HG03378 (cell line): ENCODE data around the gene BIRC6.
"Not testable (repeated sequence)": the region's sequence is repeated elsewhere in the genome, so short reads cannot be mapped to it uniquely, and the experiment has no call there.

Experiments used
- ATAC-seq: cut with Tn5 transposase; IDR thresholded peaks from one replicate; pipeline ENCODE4 v1.9.1; 2021; ENCODE audit warnings: mild to moderate bottlenecking, moderate library complexity; ENCODE audit not compliant: unreplicated experiment

BIRC6 gene, protein sequence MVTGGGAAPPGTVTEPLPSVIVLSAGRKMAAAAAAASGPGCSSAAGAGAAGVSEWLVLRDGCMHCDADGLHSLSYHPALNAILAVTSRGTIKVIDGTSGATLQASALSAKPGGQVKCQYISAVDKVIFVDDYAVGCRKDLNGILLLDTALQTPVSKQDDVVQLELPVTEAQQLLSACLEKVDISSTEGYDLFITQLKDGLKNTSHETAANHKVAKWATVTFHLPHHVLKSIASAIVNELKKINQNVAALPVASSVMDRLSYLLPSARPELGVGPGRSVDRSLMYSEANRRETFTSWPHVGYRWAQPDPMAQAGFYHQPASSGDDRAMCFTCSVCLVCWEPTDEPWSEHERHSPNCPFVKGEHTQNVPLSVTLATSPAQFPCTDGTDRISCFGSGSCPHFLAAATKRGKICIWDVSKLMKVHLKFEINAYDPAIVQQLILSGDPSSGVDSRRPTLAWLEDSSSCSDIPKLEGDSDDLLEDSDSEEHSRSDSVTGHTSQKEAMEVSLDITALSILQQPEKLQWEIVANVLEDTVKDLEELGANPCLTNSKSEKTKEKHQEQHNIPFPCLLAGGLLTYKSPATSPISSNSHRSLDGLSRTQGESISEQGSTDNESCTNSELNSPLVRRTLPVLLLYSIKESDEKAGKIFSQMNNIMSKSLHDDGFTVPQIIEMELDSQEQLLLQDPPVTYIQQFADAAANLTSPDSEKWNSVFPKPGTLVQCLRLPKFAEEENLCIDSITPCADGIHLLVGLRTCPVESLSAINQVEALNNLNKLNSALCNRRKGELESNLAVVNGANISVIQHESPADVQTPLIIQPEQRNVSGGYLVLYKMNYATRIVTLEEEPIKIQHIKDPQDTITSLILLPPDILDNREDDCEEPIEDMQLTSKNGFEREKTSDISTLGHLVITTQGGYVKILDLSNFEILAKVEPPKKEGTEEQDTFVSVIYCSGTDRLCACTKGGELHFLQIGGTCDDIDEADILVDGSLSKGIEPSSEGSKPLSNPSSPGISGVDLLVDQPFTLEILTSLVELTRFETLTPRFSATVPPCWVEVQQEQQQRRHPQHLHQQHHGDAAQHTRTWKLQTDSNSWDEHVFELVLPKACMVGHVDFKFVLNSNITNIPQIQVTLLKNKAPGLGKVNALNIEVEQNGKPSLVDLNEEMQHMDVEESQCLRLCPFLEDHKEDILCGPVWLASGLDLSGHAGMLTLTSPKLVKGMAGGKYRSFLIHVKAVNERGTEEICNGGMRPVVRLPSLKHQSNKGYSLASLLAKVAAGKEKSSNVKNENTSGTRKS (N-terminal part only)

DNA sequence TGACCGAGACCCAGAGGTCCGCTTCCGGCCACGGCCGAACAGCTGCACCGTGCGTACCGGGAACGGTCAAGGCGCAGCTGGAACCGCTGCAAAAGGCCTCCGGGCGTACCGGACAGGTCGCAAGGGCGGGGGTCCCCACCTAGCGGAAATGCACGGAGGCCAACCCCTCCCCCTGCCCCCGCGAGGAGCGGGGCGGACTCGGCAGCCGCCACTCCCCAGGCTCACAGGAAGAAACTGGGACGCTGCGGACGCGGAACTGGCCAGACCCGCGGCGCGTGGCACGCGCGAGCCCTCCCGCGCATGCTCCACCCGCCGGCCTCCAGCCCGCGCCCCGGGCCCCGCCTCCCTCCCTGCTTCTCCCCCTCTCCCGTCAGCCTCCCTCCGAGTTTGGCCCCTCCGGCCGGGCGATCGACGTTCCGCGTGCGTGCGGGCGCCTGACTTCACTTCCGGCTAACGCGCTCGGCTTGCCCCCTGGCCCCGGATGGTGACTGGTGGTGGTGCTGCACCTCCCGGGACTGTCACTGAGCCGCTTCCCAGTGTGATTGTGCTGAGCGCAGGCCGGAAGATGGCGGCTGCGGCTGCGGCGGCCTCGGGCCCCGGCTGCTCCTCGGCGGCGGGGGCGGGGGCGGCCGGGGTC is at the start of gene BIRC6:
BIRC6 (plus strand) TSS at position 343 of the 637 bp plus-strand sequence; CDS start at position 482, 139 bp downstream.
- peak; percentile 66 for ATAC-seq

DNA sequence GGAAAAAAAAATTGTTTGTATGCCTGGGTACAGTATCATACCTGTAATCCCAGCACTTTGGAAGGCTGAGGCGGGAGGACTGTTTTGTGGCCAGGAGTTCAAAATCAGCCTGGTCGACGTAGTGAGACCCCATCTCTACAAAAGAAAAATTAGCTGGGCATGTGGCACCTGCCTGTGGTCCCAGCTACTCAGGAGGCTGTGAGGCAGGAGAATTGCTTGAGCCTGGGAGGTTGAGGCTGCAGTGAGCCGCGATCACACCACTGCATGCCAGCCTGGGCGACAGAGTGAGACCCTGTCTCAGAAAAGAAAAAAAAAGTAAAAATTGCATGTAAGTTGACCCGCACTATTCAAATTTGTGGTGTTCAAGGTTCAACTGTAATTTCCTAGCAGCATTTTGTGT is 46.2 kb upstream of the BIRC6 start:
- no peak for ATAC-seq

- ATAC-seq: no peak
Measured at GRCh38 chr2:32314886-32315285, 41.9 kb upstream of the BIRC6 start.

DNA sequence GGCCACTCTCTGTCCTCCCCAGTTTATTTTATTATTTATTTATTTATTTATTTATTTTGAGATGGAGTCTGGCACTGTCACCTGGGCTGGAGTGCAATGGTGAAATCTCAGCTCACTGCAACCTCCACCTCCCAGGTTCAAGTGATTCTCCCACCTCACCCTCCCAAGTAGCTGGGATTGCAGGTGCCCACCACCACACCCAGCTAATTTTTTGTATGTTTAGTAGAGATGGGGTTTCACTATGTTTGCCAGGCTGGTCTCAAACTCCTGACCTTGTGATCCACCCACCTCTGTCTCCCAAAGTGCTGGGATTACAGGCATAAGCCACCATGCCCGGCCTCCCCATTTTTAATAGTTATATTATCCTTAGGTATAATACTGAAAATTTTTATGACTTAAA is 28.1 kb upstream of the BIRC6 start:
- ATAC-seq: not testable (repeated sequence)

DNA sequence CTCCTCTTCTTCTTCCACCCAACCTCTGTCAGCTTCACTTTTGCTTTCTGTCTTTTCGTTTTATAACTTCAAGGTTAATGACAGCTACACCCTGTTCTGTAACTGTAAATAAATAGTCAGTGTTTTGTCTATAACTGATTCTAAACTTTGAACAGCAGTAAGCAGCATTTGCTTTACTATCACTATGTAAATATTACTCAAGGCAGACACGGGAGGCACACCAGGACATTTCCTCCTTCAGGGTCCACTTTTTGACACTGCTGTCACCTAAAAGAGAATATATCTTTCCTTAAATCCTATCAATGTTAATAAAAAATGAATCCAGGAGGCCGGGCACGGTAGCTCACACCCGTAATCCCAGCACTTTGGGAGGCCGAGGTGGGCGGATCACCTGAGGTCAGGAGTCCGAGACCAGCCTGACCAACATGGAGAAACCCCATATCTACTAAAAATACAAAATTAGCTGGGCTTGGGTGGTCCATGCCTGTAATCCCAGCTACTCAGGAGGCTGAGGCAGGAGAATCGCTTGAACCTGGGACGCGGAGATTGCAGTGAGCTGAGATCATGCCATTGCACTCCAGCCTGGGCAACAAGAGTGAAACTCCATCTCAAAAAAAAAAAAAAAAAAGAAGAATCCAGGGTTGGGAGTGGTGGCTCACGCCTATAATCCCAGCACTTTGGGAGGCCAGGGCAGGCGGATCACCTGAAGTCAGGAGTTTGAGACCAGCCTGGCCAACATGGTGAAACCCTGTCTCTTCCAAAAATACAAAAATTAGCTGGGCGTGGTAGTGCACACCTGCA is 27.4 kb upstream of the BIRC6 start:
- not testable (repeated sequence) for ATAC-seq

- ATAC-seq: no peak
Measured at GRCh38 chr2:32330136-32330535, 26.7 kb upstream of the BIRC6 start.

GRCh38 chr2:32342801-32343200 is 14.0 kb upstream of the BIRC6 start:
- ATAC-seq: no peak

DNA sequence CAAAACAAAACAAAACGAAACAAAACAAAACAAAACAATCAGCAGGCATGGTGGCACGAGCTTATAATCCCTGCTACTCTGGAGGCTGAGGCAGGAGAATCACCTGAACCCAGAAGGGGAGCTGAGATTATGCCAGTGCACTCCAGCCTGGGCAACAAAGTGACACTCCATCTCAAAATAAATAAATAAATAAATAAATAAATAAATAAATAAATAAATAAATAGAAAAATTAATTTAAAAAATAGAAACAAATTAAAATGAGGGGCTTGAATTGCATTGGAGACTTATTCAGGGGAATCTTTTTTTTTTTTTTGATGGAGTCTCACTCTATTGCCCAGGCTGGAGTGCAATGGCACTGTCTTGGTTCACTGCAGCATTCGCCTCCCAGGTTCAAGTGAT is 6.0 kb upstream of the BIRC6 start:
- not testable (repeated sequence) for ATAC-seq

- ATAC-seq: no peak
Measured at GRCh38 chr2:32355976-32356680, 695 bp upstream of the BIRC6 start.

- peak; percentile 2 for ATAC-seq
Measured at GRCh38 chr2:32357318-32358110, 691 bp downstream of the BIRC6 start.

DNA sequence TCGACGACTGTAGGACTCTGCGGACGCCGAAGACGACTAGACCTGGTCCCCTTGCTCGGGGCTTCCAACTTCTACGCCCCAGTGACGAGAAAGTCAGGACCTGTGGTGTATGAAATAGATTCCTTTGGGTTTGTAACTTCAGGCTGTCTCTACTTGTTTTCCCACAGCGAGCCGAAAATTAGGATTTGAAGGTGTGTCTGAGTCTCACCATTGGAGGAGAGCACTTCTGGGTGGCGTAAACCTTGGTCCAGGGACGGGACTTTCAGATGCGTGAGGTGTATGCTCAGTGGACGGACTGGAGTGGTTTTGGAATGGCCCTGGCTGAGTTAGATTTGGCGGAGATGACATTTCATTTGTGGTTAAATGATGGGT is 1.3 kb downstream of the BIRC6 start:
- no peak for ATAC-seq

DNA sequence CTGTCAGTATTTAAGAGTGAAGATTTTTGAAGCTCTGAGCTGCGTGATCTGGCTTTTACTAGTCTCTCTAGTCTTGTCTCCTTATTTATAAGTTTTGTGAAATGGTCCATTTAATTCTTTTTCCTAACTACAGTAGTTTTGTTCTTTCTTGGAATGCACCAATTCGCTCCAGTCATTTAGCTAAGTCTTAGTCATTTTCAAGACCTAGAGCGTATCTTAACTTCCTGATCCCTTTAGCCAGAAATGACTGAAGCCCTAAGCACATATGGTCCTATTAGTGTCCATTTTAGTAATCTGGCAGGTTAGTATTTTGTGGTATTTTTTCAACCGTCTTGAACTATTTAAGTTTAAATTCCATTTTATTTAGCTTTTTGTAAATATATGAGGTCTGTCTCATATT is 3.6 kb downstream of the BIRC6 start:
- no peak for ATAC-seq

- ATAC-seq: not testable (repeated sequence)
Measured at GRCh38 chr2:32362997-32363396, 6.2 kb downstream of the BIRC6 start.

DNA sequence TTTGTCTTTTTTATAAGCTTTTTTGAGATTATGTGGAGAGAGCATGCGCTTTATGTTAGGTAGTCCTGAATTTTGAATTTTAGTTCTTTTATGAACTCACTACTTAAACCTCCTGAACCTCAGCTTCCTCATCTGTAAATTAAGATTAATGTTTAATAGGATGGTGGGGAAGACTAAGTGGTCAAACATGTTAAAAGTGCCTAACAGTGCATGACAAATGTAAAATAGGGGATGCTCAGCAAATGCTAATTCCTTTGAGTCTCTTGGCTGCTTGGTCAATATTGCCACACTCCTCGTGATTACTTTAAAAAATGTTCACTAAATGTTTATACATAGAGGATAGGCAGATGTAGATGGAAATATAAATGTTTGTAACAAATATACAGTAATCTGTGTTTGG is 6.8 kb downstream of the BIRC6 start:
- ATAC-seq: peak; percentile 79

DNA sequence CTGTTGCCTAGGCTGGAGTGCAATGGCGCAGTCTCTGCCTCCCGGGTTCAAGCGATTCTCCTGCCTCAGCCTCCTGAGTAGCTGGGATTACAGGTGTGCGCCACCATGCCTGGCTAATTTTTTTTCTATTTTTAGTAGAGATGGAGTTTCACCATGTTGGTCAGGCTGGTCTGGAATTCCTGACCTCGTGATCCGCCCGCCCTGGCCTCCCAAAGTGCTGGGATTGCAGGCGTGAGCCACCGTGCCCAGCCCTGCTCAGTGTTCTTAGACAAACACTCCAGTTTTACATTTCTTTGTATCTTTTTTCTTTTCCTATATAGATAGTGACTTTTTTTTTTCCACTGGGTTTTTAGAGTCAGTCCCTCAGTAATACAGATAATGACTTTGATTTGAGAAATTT is 7.5 kb downstream of the BIRC6 start:
- not testable (repeated sequence) for ATAC-seq

DNA sequence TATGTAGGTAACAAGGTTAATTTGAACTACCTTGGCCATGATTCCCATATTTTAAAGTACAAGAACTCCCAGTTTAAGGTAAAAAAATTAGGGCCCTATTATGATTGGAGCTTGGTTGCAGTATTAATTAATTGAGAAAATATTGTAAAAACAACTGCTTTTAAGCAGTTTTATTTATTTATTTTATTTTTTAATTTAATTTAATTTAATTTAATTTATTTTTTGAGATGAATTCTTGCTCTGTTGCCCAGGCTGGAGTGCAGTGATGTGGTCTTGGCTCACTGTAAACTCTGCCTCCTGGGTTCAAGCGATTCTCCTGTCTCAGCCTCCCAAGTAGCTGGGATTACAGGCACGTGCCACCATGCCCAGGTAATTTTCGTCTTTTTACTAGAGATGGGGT is 8.9 kb downstream of the BIRC6 start:
- not testable (repeated sequence) for ATAC-seq

- no peak for ATAC-seq
Measured at GRCh38 chr2:32366595-32366994, 9.8 kb downstream of the BIRC6 start.

DNA sequence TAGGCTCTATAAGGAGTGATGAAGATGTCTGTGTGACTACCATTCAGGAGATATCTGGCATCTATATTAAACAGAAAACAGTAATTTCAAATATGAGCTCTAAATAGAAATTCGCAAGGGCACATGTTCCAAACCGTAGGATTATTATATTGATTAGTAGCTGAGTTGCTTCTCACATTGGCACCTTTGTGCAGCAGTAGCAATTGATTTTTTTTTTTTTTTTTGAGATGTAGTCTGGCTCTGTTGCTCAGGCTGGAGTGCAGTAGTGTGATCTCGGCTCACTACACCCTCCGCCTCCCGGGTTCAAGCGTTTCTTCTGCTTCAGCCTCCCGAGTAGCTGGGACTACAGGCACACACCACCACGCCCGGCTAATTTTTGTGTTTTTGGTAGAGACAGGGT is 12.4 kb downstream of the BIRC6 start:
- ATAC-seq: no peak
